Esophagus squamous epithelium (tissue), 5 donors: ENCODE data around the gene MIEF2. TPM values are rescaled to one million over a fixed set of nuclear protein-coding genes. Genes with fewer than 3 reads are reported as not detected.

ENCODE experiments used
- DNase-seq: peaks from one replicate; lab custom pipeline; 2025; lab: John Stamatoyannopoulos, UW
- H3K27ac ChIP-seq, 4 donors: fragments of 200-600 bp; sonication (generic); one replicate each; pipeline ENCODE4 v1.5.1; 2016 to 2019; ENCODE audit warnings: mild to moderate bottlenecking in 1 of 4
- H3K27me3 ChIP-seq, 4 donors: fragments of 200-600 bp; sonication (generic); 1 replicate in 3 of 4; 2 replicates in 1 of 4; pipeline versions ENCODE4 v1.5.1 to v1.6.0; 2017 to 2021; ENCODE audit warnings: antibody characterized with exemption in 1 of 4
- H3K36me3 ChIP-seq, 3 donors: fragments of 200-600 bp; sonication (generic); one replicate each; pipeline ENCODE4 v1.5.1; 2016 to 2019
- H3K4me1 ChIP-seq, 3 donors: fragments of 200-600 bp; sonication (generic); one replicate each; pipeline ENCODE4 v1.5.1; 2017 to 2019
- H3K4me3 ChIP-seq, 4 donors: fragments of 200-600 bp; sonication (generic); 1 replicate in 3 of 4; 2 replicates in 1 of 4; pipeline ENCODE4 v1.5.1; 2016 to 2019; ENCODE audit warnings: mild to moderate bottlenecking in 2 of 4, moderate library complexity in 1 of 4
- H3K9me3 ChIP-seq, 3 donors: fragments of 200-600 bp; sonication (generic); one replicate each; pipeline ENCODE4 v1.5.1; 2016 to 2019
- CTCF ChIP-seq, 6 experiments: fragments of 450-650 bp in 4 of 6; fragments of 200-600 bp in 2 of 6; sonication (generic) in 2 of 6; IDR thresholded peaks; one replicate each; pipeline ENCODE4 v1.5.1; 2016 to 2019; ENCODE audit warnings: antibody characterized with exemption in 6 of 6, mild to moderate bottlenecking in 4 of 6, moderate library complexity in 4 of 6
- POLR2A ChIP-seq, 4 donors: fragments of 450-650 bp; IDR thresholded peaks; one replicate each; pipeline ENCODE4 v1.6.1; 2017; ENCODE audit warnings: antibody characterized with exemption in 4 of 4, mild to moderate bottlenecking in 4 of 4, moderate library complexity in 3 of 4
- WGBS, 2 donors: methylation state at CpG; one replicate each; pipeline ENCODE4 v1.1.5; 2018; 5-methylcytosine and 5-hydroxymethylcytosine counted together
- intact Hi-C: fragments of 100-400 bp; cut with DNase I; formaldehyde crosslinking; loops from one replicate; pipeline ENCODE4 v1.15.0; 2022
- total RNA-seq, 4 donors: library from RNA; depleted of rRNA; stranded (reverse); fragments of >200 nt; gene quantifications; one replicate each; pipeline ENCODE4 v1.1.0, GENCODE V29; 2016
- donor health status: DM: yes; HTN: yes; CAD: no.

Gene MIEF2
- total RNA-seq, 4 donors from 2014 or later: 5.5 to 16.1 (median 8.9) TPM

GRCh38 chr17:18267927-18268711 is 7.7 kb downstream of the MIEF2 start:
- H3K27me3 ChIP-seq: no peaks in the 10 kb centered on the region
- DNase-seq: no peak

GRCh38 chr17:18270046-18270931 is 9.8 kb downstream of the MIEF2 start:
- WGBS, 2 donors: 76 to 86% methylated on average over 6 to 12 of the region's 14 CpGs
- TF ChIP-seq CTCF (IDR thresholded peaks at IDR 0.05) (no peak), POLR2A (IDR thresholded peaks at IDR 0.05) (no peak)
- Histone ChIP-seq H3K4me1 (peaks cover 0 to 4% (median 0%) of the 10 kb centered on the region in 3 donors), H3K9me3 (no peaks in the 10 kb centered on the region), H3K27ac (no peak overlapping the region), H3K4me3 (no peak overlapping the region), H3K27me3 (no peaks in the 10 kb centered on the region), H3K36me3 (peaks cover 1 to 40% (median 2%) of the 10 kb centered on the region in 3 donors)
- intact Hi-C loops: no loop called here
- DNase-seq: no peak

More at GRCh38 chr17:18267927-18268711, 7.7 kb downstream of the MIEF2 start:
- intact Hi-C loops: no loop called here
- Histone ChIP-seq H3K9me3 (no peaks in the 10 kb centered on the region), H3K4me3 (no peak overlapping the region), H3K4me1 (peaks cover 0 to 4% (median 0%) of the 10 kb centered on the region in 3 donors), H3K27ac (no peak overlapping the region), H3K36me3 (peaks cover 10 to 41% (median 20%) of the 10 kb centered on the region in 3 donors)
- 47% methylated on average over 5 to 14 of the region's 14 CpGs for WGBS, 2 donors
- TF ChIP-seq POLR2A (IDR thresholded peaks at IDR 0.05) (no peak), CTCF (IDR thresholded peaks at IDR 0.05) (no peak)

- TF ChIP-seq POLR2A (IDR thresholded peaks at IDR 0.05) (no peak), CTCF (IDR thresholded peaks at IDR 0.05) (no peak)
- intact Hi-C loops: no loop called here
- H3K4me3 ChIP-seq: no peak overlapping the region
- no peak for DNase-seq
- H3K27me3 ChIP-seq: no peaks in the 10 kb centered on the region
- no peaks in the 10 kb centered on the region for H3K9me3 ChIP-seq
- 92 to 100% methylated on average over 1 of the region's 1 CpG for WGBS, 2 donors
- peaks cover 14 to 92% (median 33%) of the 10 kb centered on the region in 3 donors for H3K36me3 ChIP-seq
- no peak overlapping the region for H3K27ac ChIP-seq
- H3K4me1 ChIP-seq: no peaks in the 10 kb centered on the region
Observed at GRCh38 chr17:18277076-18277475, 16.6 kb downstream of the MIEF2 start.

- Histone ChIP-seq H3K36me3 (peaks cover 21 to 98% (median 44%) of the 10 kb centered on the region in 3 donors), H3K27me3 (no peaks in the 10 kb centered on the region), H3K9me3 (no peaks in the 10 kb centered on the region), H3K4me3 (no peak overlapping the region), H3K27ac (no peak overlapping the region), H3K4me1 (no peaks in the 10 kb centered on the region)
- no peak for DNase-seq
- no peak for TF ChIP-seq POLR2A (IDR thresholded peaks at IDR 0.05)
- intact Hi-C loops: no loop called here
- 75 to 79% methylated on average over 3 of the region's 3 CpGs for WGBS, 2 donors
Observed at GRCh38 chr17:18278867-18279266, 18.4 kb downstream of the MIEF2 start.

- H3K9me3 ChIP-seq: no peaks in the 10 kb centered on the region
- no peaks in the 10 kb centered on the region for H3K27me3 ChIP-seq
- H3K27ac ChIP-seq: no peak overlapping the region
- WGBS, 2 donors: 80% methylated on average over 2 of the region's 4 CpGs; no CpG with 5 or more reads in 1 of the 2 donors
- H3K4me1 ChIP-seq: no peaks in the 10 kb centered on the region
- no peak for DNase-seq
- intact Hi-C loops: no loop called here
- no peak overlapping the region for H3K4me3 ChIP-seq
- H3K36me3 ChIP-seq: peaks cover 21 to 100% (median 44%) of the 10 kb centered on the region in 3 donors
- TF ChIP-seq CTCF (IDR thresholded peaks at IDR 0.05): no peak
Observed at GRCh38 chr17:18280249-18280648, 19.8 kb downstream of the MIEF2 start.
